Tibial nerve (tissue), 3 donors: ENCODE data around the gene MANSC1.

Experiments used
- POLR2A ChIP-seq, 2 donors: fragments of 450-650 bp; IDR thresholded peaks; one replicate each; pipeline ENCODE4 v1.6.1; 2017; ENCODE audit warnings: antibody characterized with exemption in 2 of 2, mild to moderate bottlenecking in 2 of 2, moderate library complexity in 2 of 2
- TF ChIP-seq, protein P1 (sequence below), 5 experiments: fragments of 200-600 bp in 3 of 5; fragments of 450-650 bp in 2 of 5; sonication (generic) in 3 of 5; IDR thresholded peaks; one replicate each; pipeline ENCODE4 v1.5.1; 2016 to 2019; ENCODE audit warnings: antibody characterized with exemption in 5 of 5, mild to moderate bottlenecking in 3 of 5, moderate library complexity in 2 of 5

DNA sequence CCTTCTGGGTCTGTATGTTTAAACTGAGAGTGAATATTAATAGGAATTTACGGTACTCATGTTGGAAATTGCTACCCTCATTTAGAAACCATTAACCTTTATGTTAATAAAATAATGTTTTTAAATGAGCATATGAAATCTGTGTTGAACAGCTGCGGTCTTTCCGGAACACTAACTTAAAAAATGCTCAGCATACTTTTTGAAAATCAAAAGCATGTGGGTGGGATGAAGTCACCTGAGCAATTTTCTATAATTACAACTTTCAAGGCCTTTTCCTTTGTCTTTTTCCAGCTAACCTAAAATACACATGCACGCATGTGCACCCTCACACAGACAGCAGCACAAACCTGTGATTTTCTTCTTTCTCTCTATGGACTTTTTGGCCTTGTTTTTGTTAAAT lies 46.7 kb upstream of the MANSC1 start:
- TF ChIP-seq, protein P1, sequence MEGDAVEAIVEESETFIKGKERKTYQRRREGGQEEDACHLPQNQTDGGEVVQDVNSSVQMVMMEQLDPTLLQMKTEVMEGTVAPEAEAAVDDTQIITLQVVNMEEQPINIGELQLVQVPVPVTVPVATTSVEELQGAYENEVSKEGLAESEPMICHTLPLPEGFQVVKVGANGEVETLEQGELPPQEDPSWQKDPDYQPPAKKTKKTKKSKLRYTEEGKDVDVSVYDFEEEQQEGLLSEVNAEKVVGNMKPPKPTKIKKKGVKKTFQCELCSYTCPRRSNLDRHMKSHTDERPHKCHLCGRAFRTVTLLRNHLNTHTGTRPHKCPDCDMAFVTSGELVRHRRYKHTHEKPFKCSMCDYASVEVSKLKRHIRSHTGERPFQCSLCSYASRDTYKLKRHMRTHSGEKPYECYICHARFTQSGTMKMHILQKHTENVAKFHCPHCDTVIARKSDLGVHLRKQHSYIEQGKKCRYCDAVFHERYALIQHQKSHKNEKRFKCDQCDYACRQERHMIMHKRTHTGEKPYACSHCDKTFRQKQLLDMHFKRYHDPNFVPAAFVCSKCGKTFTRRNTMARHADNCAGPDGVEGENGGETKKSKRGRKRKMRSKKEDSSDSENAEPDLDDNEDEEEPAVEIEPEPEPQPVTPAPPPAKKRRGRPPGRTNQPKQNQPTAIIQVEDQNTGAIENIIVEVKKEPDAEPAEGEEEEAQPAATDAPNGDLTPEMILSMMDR (IDR thresholded peaks at IDR 0.05), result no peak
- TF ChIP-seq POLR2A (IDR thresholded peaks at IDR 0.05), result no peak
